HepG2 (cell line): Measurements from ENCODE around the gene GTF2H3. TPM values are rescaled to one million over a fixed set of nuclear protein-coding genes. Genes with fewer than 3 reads are reported as not detected.

ENCODE experiments used
- CC2D1A ChIP-seq: sonication (generic); formaldehyde crosslinking; IDR thresholded peaks from 2 replicates; pipeline ENCODE4 v1.8.1; 2023; ENCODE audit warnings: mild to moderate bottlenecking, missing genetic modification reagents
- FOXJ3 ChIP-seq: sonication (generic); formaldehyde crosslinking; IDR thresholded peaks from 2 replicates; pipeline ENCODE4 v1.4.0; 2020; ENCODE audit warnings: missing genetic modification reagents, mild to moderate bottlenecking, borderline replicate concordance
- KMT2B ChIP-seq: IDR thresholded peaks from 2 replicates; pipeline ENCODE4 v1.6.1; 2016; ENCODE audit warnings: missing genetic modification reagents, missing compliant biosample characterization
- SIN3B ChIP-seq: fragments of 150-350 bp; IDR thresholded peaks from 2 replicates; pipeline ENCODE4 v1.6.1; 2014; ENCODE audit warnings: low read length
- TARDBP ChIP-seq: sonication (generic); formaldehyde crosslinking; IDR thresholded peaks from 2 replicates; pipeline ENCODE4 v1.8.0; 2022; ENCODE audit warnings: mild to moderate bottlenecking, missing genetic modification reagents
- TCF7L2 ChIP-seq: IDR thresholded peaks from 2 replicates; pipeline ENCODE4 v1.6.1; 2011; ENCODE audit warnings: mild to moderate bottlenecking, low read depth, low read length, moderate library complexity
- TRIM24 ChIP-seq: sonication (generic); formaldehyde crosslinking; IDR thresholded peaks from 2 replicates; pipeline ENCODE4 v1.8.0; 2022; ENCODE audit warnings: mild to moderate bottlenecking, missing genetic modification reagents
- ZBTB10 ChIP-seq: sonication (generic); formaldehyde crosslinking; IDR thresholded peaks from 2 replicates; pipeline ENCODE4 v1.4.0; 2020; ENCODE audit warnings: missing genetic modification reagents, borderline replicate concordance
- ZBTB37 ChIP-seq: sonication (generic); formaldehyde crosslinking; IDR thresholded peaks from 2 replicates; pipeline ENCODE4 v1.4.0; 2020; ENCODE audit warnings: mild to moderate bottlenecking, missing genetic modification reagents
- ZBTB39 ChIP-seq: sonication (generic); formaldehyde crosslinking; IDR thresholded peaks from 2 replicates; pipeline ENCODE4 v1.5.0; 2020; ENCODE audit warnings: missing genetic modification reagents
- ZBTB4 ChIP-seq: sonication (generic); formaldehyde crosslinking; IDR thresholded peaks from 2 replicates; pipeline ENCODE4 v1.4.0; 2020; ENCODE audit warnings: missing genetic modification reagents, mild to moderate bottlenecking, borderline replicate concordance
- ZNF691 ChIP-seq: sonication (generic); formaldehyde crosslinking; IDR thresholded peaks from 2 replicates; pipeline ENCODE4 v1.4.0; 2020; ENCODE audit warnings: missing genetic modification reagents, low read depth, mild to moderate bottlenecking, borderline replicate concordance
- ZNF720 ChIP-seq: sonication (generic); formaldehyde crosslinking; IDR thresholded peaks from 2 replicates; pipeline ENCODE4 v1.4.0; 2020; ENCODE audit warnings: missing genetic modification reagents
- ZNF839 ChIP-seq: sonication (generic); formaldehyde crosslinking; IDR thresholded peaks from 2 replicates; pipeline ENCODE4 v1.4.0; 2020; ENCODE audit warnings: missing genetic modification reagents, mild to moderate bottlenecking, borderline replicate concordance
- polyA plus RNA-seq, 8 experiments: library from polyadenylated mRNA; depleted of rRNA in 3 of 8; stranded (reverse) in 7 of 8; unstranded in 1 of 8; fragments of >200 nt; fragmentation: Illumina TruSeq in 4 of 8; extraction: Trizol in 4 of 8; gene quantifications; 2 replicates each; pipeline versions ENCODE4 v1.2.1 to v1.2.3, GENCODE V29; 2011 to 2016; ENCODE audit warnings: low read depth in 4 of 8, missing spikeins in 1 of 8, mixed read lengths in 1 of 8; ENCODE audit not compliant: insufficient read depth in 1 of 8
- total RNA-seq, 5 experiments: library from RNA; depleted of rRNA; stranded (reverse); fragments of >200 nt; fragmentation: Illumina TruSeq; extraction: Trizol; gene quantifications; 2 replicates each; pipeline ENCODE4 v1.2.3, GENCODE V29; 2016; ENCODE audit warnings: low read depth in 1 of 5

Gene GTF2H3
- total and polyA plus RNA-seq, 2 of the 13 experiments (the other 11 are each of a cell fraction or from before 2014, with no cell fraction given), result 35.8 to 58.8 TPM

- TF ChIP-seq FOXJ3 (CRISPR knock-in tag) (peak; percentile 23; the same call in 1 of the 2 replicates), TCF7L2 (no peak), ZBTB37 (CRISPR knock-in tag) (no peak), ZBTB39 (CRISPR knock-in tag) (peak; percentile 70), ZNF839 (CRISPR knock-in tag) (peak; percentile 83; the same call in 1 of the 2 replicates), ZNF691 (peak; percentile 93; the same call in 1 of the 2 replicates), ZBTB4 (CRISPR knock-in tag) (peak; percentile 48; the same call in 1 of the 2 replicates), ZBTB10 (CRISPR knock-in tag) (peak; percentile 91; the same call in 1 of the 2 replicates), KMT2B (CRISPR knock-in tag) (peak; percentile 99), TARDBP (peak; percentile 92), TRIM24 (no peak), CC2D1A (CRISPR knock-in tag) (no peak), SIN3B (peak; percentile 99), ZNF720 (CRISPR knock-in tag) (no peak; the same call in 1 of the 2 replicates)
These were observed 31.8 kb upstream of the GTF2H3 start, which contains the start of gene DDX55 (continued) for GRCh38 chr12:123601602-123602489.
